GM19193 (cell line): ENCODE measurements around the gene MYRF.

Experiments used
- POLR2A ChIP-seq: IDR thresholded peaks from 4 replicates; pipeline ENCODE4 v1.6.1; 2011; ENCODE audit not compliant: insufficient read depth, insufficient read length; ENCODE audit errors: extremely low read depth

The MYRF gene

GRCh38 chr11:61744181-61744580 lies 8.3 kb upstream of the MYRF start:
- no peak for TF ChIP-seq POLR2A

DNA sequence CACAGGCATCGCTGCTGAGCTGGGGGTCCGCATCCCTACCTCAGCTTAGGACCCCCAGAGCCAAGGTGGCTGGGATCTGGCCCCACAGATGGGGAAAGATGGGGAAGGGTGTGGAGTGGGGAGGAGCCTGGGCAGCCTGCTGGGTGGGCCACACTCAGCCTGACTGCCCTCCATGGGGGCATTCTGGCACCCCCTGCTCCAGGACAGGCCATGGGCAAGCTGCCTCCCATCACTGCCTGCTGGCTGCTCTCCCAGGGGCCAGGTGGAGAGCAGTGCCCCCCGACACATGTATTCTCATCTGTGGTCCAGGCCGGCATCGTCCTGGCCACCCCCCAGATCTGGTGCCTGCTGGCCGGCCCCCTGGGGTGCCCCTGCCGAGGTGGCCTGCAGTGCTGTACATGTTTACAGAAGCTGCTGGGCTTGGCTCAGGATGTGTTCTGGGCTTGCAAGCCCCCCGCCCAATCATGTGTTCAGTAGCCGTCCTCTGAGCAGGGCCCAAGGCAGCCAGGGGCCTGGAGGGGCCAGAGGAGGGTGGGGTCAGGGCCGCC lies 7.8 kb upstream of the MYRF start:
- no peak for TF ChIP-seq POLR2A

DNA sequence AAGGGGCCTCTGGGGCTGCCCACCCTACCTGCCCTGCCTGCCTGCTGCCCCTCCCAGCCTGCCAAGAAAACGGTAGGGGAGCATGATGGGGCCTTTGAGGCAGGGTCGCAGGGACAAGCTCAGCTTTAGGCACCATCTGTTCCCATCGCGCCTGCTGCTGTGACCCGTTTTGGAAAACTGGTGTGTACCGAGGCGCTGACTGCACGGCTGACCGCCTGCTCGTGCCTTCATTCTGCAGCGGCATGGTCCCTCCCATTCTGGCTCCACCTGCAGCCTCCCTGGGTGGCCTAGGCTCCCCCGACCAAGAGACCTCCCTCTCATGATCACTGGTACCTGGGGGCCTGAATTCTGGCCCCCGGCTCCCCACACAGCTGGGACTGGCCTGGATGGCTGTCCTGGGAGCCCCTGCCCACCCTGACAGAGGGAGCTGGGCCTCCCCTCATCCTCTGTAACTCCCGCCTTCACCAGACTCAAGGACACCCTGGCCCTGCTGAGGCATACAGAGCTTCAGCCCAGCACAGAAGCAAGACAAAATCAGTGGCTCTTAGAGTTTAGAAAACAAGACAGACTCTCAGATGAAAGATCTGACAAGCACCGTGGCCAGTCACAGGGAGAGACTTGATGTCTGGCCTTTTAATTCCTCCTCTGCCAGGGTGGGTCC lies 6.5 kb upstream of the MYRF start:
- TF ChIP-seq POLR2A = no peak

GRCh38 chr11:61746442-61747191 lies 5.8 kb upstream of the MYRF start:
- TF ChIP-seq POLR2A = no peak

- no peak for TF ChIP-seq POLR2A
These were observed 5.1 kb upstream of the MYRF start for GRCh38 chr11:61747192-61747966.

- no peak for TF ChIP-seq POLR2A
These were observed 4.5 kb upstream of the MYRF start for GRCh38 chr11:61747967-61748285.

- no peak for TF ChIP-seq POLR2A
These were observed 2.7 kb upstream of the MYRF start for GRCh38 chr11:61749591-61750217.

DNA sequence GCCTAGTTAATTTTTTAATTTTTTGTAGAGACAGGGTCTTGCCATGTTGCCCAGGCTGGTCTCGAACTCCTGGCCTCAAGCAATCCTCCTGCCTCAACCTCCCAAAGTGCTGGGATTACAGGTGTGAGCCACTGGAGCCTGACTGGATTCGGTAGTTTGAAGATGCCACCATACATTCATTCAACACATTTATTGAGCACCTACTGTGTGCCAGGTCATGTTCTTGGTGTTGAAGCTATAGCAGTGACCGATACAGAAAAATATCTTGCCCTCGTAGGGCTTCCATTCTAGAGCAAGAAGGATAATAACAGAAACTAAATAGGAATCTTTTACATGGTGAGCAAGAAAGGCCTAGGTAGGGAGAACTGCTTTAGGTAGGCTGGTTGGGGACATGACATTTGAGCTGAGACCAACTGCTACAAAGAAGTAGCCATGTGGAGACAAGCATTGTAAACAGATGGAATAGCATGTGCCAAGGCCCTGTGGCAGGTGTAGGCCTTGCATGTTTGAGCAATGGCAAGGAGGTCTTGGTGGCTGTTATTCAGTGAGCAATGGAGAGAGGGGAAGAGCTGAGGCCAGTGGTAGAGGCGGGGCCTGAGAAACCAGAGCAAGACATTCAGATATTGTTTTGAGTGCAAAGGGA lies 1.7 kb upstream of the MYRF start:
- no peak for TF ChIP-seq POLR2A

- no peak for TF ChIP-seq POLR2A
These were observed 1.1 kb upstream of the MYRF start for GRCh38 chr11:61751384-61751783.

GRCh38 chr11:61752925-61753521 lies 587 bp downstream of the MYRF start:
- no peak for TF ChIP-seq POLR2A

DNA sequence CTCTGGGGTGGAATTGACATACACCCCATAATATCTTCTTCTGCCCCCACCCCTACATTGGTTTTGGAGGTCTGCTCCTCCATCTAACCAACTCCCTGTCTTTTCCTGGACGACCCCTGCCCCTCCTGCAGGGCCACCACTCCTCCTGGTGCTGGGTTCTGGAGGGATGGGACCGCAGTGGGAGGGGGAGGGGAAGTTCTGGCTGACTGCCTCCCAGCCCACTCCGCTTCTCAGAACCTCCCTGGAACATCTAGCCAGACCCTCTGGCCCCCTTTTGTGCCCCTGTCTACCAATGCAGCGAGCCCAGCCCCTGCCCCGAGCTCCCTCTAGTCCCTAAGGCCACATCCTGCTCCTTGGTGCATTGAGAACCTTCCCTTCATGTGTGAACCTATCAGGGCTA lies 1.2 kb downstream of the MYRF start:
- no peak for TF ChIP-seq POLR2A

DNA sequence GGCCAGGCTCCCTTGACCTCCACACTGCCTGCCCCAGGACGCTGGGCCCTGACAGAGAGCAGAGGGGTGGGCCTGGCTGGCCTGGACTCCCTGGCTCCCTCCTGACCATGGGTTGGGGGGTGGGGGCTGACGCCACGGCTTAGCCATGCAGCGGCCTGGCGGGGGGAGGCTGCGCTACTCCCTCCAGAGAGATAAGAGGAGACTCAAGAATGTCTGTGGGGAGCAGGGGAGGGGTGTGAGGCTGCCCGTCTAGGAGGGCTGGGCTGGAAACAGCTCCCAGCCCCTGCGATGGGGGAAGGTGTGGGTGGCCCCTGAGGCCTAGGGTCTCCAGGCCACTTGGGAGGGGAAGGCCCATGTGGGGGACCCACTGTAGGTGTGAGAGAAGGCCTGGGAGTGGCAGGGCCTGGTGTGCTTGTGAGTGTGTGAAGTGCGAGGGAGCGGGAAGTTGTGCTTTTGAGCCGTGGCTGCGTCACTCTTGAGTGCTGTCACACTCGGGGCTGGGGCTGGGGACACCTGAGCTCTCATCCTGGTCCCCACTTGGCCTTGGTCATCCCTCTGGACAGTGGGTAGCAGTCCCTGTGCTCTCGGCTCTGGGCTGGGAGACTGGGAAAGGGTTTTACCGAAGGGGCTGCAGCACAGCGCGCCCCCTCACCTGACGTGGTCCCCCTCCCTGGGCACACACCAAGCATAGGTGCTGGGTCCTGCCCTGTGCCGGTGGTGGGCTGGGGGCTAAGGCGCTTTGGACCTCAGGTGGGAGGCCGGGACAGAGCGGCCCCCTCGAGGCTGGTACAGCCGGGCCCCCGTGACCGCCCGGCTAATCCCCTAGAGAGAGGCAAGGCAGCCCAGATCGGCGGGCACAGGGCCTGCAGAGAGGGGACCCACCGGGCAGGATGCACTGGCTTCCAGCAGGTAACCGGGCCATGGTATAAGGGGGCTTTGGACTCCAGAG lies 2.4 kb downstream of the MYRF start:
- no peak for TF ChIP-seq POLR2A

DNA sequence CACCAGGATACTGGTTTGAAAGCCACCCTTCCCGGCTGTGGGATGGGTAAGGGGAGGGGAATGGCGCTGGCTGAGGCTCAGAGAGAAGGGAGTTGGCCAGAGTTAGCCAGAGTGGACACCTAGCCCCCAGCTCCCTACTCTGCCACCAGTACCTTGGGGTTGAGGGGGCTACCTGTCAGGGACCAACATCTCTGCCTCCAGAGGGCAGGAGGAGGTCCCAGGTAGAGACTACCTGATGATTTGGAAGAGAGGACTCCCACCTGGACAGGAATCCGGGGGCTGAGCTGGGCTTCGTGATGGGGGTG lies 3.7 kb downstream of the MYRF start:
- no peak for TF ChIP-seq POLR2A
